Measurements from ENCODE around the gene RASL12.
"Not testable (repeated sequence)": the region's sequence is repeated elsewhere in the genome, so short reads cannot be mapped to it uniquely, and the experiment has no call there.

The RASL12 gene

GRCh38 chr15:65067645-65068402 is at the start of gene RASL12:
RASL12 (minus strand) TSS chr15:65067991; CDS start chr15:65067835, 156 bp downstream.
- DNase-seq (ENCODE audit: low spot score), result no peak

- DNase-seq (ENCODE audit: low spot score), result no peak
These were observed 47.8 kb upstream of the RASL12 start for GRCh38 chr15:65115542-65115941.

- no peak for DNase-seq (ENCODE audit: low spot score)
These were observed 47.3 kb upstream of the RASL12 start, which contains the start of gene UBAP1L for GRCh38 chr15:65115086-65115485. UBAP1L (minus strand) TSS chr15:65115200; CDS start chr15:65106215, 8,985 bp downstream.

GRCh38 chr15:65110676-65111292 is 43.0 kb upstream of the RASL12 start:
- no peak for DNase-seq (ENCODE audit: low spot score)

GRCh38 chr15:65106011-65106590 is 38.3 kb upstream of the RASL12 start:
- DNase-seq (ENCODE audit: low spot score), result no peak

- DNase-seq (ENCODE audit: low spot score), result no peak
These were observed 37.2 kb upstream of the RASL12 start for GRCh38 chr15:65105038-65105437.

- no peak for DNase-seq (ENCODE audit: low spot score)
These were observed 35.1 kb upstream of the RASL12 start for GRCh38 chr15:65102912-65103311.

GRCh38 chr15:65101891-65102708 is 34.3 kb upstream of the RASL12 start:
- no peak for DNase-seq (ENCODE audit: low spot score)

- DNase-seq (ENCODE audit: low spot score), result no peak
These were observed 33.7 kb upstream of the RASL12 start for GRCh38 chr15:65101411-65101890.

- DNase-seq (ENCODE audit: low spot score), result no peak
These were observed 32.7 kb upstream of the RASL12 start for GRCh38 chr15:65100442-65100841.

- DNase-seq (ENCODE audit: low spot score), result not testable (repeated sequence)
These were observed 32.0 kb upstream of the RASL12 start for GRCh38 chr15:65099801-65100200.

GRCh38 chr15:65099336-65099735 is 31.5 kb upstream of the RASL12 start:
- DNase-seq (ENCODE audit: low spot score), result no peak

GRCh38 chr15:65097651-65098263 is 30.0 kb upstream of the RASL12 start:
- DNase-seq (ENCODE audit: low spot score), result no peak

- DNase-seq (ENCODE audit: low spot score), result no peak
These were observed 28.9 kb upstream of the RASL12 start for GRCh38 chr15:65096481-65097385.

- no peak for DNase-seq (ENCODE audit: low spot score)
These were observed 27.9 kb upstream of the RASL12 start for GRCh38 chr15:65095747-65096104.

GRCh38 chr15:65095011-65095746 is 27.4 kb upstream of the RASL12 start:
- no peak for DNase-seq (ENCODE audit: low spot score)

- DNase-seq (ENCODE audit: low spot score), result no peak
These were observed 26.7 kb upstream of the RASL12 start for GRCh38 chr15:65094294-65094995.

- DNase-seq (ENCODE audit: low spot score), result not testable (repeated sequence)
These were observed 26.0 kb upstream of the RASL12 start for GRCh38 chr15:65093793-65094170.

All from LoVo (cell line).